ACC112 (cell line): ENCODE results near the gene PKP1.

Experiments used
- H2AFZ ChIP-seq: fragments of 200-600 bp; sonication (generic); one replicate; pipeline ENCODE4 v1.6.0; 2017; ENCODE audit warnings: antibody characterized with exemption, low read length; ENCODE audit not compliant: unreplicated experiment
- H3K27ac ChIP-seq: fragments of 200-600 bp; sonication (generic); 2 replicates; pipeline ENCODE4 v1.5.1; 2014; ENCODE audit warnings: low read depth, mild to moderate bottlenecking, antibody characterized with exemption, low read length, moderate library complexity
- H3K27me3 ChIP-seq: fragments of 200-600 bp; sonication (generic); 2 replicates; pipeline ENCODE4 v1.6.1; 2014; ENCODE audit warnings: mild to moderate bottlenecking, antibody characterized with exemption, low read length, moderate library complexity, mixed read lengths; ENCODE audit not compliant: insufficient read depth
- H3K36me3 ChIP-seq: fragments of 200-600 bp; sonication (generic); 2 replicates; pipeline ENCODE4 v1.6.1; 2016; ENCODE audit warnings: mild to moderate bottlenecking, antibody characterized with exemption, low read length, moderate library complexity, mixed read lengths; ENCODE audit not compliant: insufficient read depth
- H3K4me1 ChIP-seq: fragments of 200-600 bp; sonication (generic); one replicate; pipeline ENCODE4 v1.6.1; 2016; ENCODE audit warnings: low read length, mixed read lengths; ENCODE audit not compliant: insufficient read depth, unreplicated experiment, control insufficient read depth
- H3K4me3 ChIP-seq: fragments of 200-600 bp; sonication (generic); 2 replicates; pipeline ENCODE4 v1.5.1; 2014; ENCODE audit warnings: mild to moderate bottlenecking, low read depth, low read length
- H3K79me2 ChIP-seq: fragments of 200-600 bp; sonication (generic); one replicate; pipeline ENCODE4 v1.6.0; 2016; ENCODE audit warnings: low read length; ENCODE audit not compliant: control insufficient read depth, unreplicated experiment, insufficient read depth

PKP1 gene

GRCh38 chr1:201353186-201353940 lies 70.1 kb downstream of the PKP1 start:
- H3K4me1 ChIP-seq, result no peaks in the 10 kb centered on the region
- H3K27ac ChIP-seq, result no peak overlapping the region
- peaks cover 22% of the 10 kb centered on the region for H3K27me3 ChIP-seq
- no peaks in the 10 kb centered on the region for H3K36me3 ChIP-seq
- no peaks in the 10 kb centered on the region for H3K79me2 ChIP-seq
- no peak overlapping the region for H3K4me3 ChIP-seq
- no peak overlapping the region for H2AFZ ChIP-seq

GRCh38 chr1:201354151-201354900 lies 71.0 kb downstream of the PKP1 start:
- H3K4me3 ChIP-seq, result no peak overlapping the region
- H3K36me3 ChIP-seq, result no peaks in the 10 kb centered on the region
- H2AFZ ChIP-seq, result no peak overlapping the region
- H3K4me1 ChIP-seq, result no peaks in the 10 kb centered on the region
- H3K27me3 ChIP-seq, result peaks cover 22% of the 10 kb centered on the region
- no peak overlapping the region for H3K27ac ChIP-seq
- no peaks in the 10 kb centered on the region for H3K79me2 ChIP-seq

GRCh38 chr1:201354901-201355295 lies 71.6 kb downstream of the PKP1 start:
- H3K4me1 ChIP-seq, result no peaks in the 10 kb centered on the region
- H3K36me3 ChIP-seq, result no peaks in the 10 kb centered on the region
- no peaks in the 10 kb centered on the region for H3K79me2 ChIP-seq
- H3K4me3 ChIP-seq, result no peak overlapping the region
- no peak overlapping the region for H3K27ac ChIP-seq
- H3K27me3 ChIP-seq, result peaks cover 22% of the 10 kb centered on the region
- no peak overlapping the region for H2AFZ ChIP-seq

- H3K4me1 ChIP-seq, result no peaks in the 10 kb centered on the region
- no peaks in the 10 kb centered on the region for H3K36me3 ChIP-seq
- no peak overlapping the region for H3K4me3 ChIP-seq
- H2AFZ ChIP-seq, result no peak overlapping the region
- H3K27me3 ChIP-seq, result peaks cover 22% of the 10 kb centered on the region
- H3K79me2 ChIP-seq, result no peaks in the 10 kb centered on the region
- no peak overlapping the region for H3K27ac ChIP-seq
Measured at GRCh38 chr1:201355471-201355870, 72.2 kb downstream of the PKP1 start.

- H3K79me2 ChIP-seq, result no peaks in the 10 kb centered on the region
- no peaks in the 10 kb centered on the region for H3K4me1 ChIP-seq
- no peak overlapping the region for H3K4me3 ChIP-seq
- H2AFZ ChIP-seq, result no peak overlapping the region
- no peak overlapping the region for H3K27ac ChIP-seq
- H3K36me3 ChIP-seq, result no peaks in the 10 kb centered on the region
- peaks cover 22% of the 10 kb centered on the region for H3K27me3 ChIP-seq
Measured at GRCh38 chr1:201356236-201356635, 72.9 kb downstream of the PKP1 start.

- Histone ChIP-seq H3K4me3 (no peak overlapping the region), H3K27ac (no peak overlapping the region), H3K79me2 (no peaks in the 10 kb centered on the region), H3K27me3 (peaks cover 19% of the 10 kb centered on the region), H2AFZ (no peak overlapping the region), H3K4me1 (no peaks in the 10 kb centered on the region), H3K36me3 (no peaks in the 10 kb centered on the region)
Measured at GRCh38 chr1:201356701-201357100, 73.4 kb downstream of the PKP1 start.

GRCh38 chr1:201357211-201357610 lies 73.9 kb downstream of the PKP1 start:
- no peak overlapping the region for H3K27ac ChIP-seq
- H3K36me3 ChIP-seq, result no peaks in the 10 kb centered on the region
- H2AFZ ChIP-seq, result no peak overlapping the region

GRCh38 chr1:201357636-201358348 lies 74.5 kb downstream of the PKP1 start:
- no peaks in the 10 kb centered on the region for H3K4me1 ChIP-seq
- H3K4me3 ChIP-seq, result no peak overlapping the region
- no peaks in the 10 kb centered on the region for H3K79me2 ChIP-seq
- H3K27ac ChIP-seq, result no peak overlapping the region
- no peak overlapping the region for H2AFZ ChIP-seq
- no peaks in the 10 kb centered on the region for H3K36me3 ChIP-seq
- peaks cover 10% of the 10 kb centered on the region for H3K27me3 ChIP-seq

More at GRCh38 chr1:201357211-201357610, 73.9 kb downstream of the PKP1 start:
- no peak overlapping the region for H3K4me3 ChIP-seq
- H3K27me3 ChIP-seq, result peaks cover 14% of the 10 kb centered on the region
- H3K79me2 ChIP-seq, result no peaks in the 10 kb centered on the region
- H3K4me1 ChIP-seq, result no peaks in the 10 kb centered on the region

GRCh38 chr1:201358596-201358995 lies 75.3 kb downstream of the PKP1 start:
- Histone ChIP-seq H3K36me3 (no peaks in the 10 kb centered on the region), H3K79me2 (no peaks in the 10 kb centered on the region), H3K4me1 (no peaks in the 10 kb centered on the region), H3K27me3 (peaks cover 7% of the 10 kb centered on the region; the same call in 1 of the 2 replicates), H2AFZ (no peak overlapping the region), H3K4me3 (no peak overlapping the region), H3K27ac (no peak overlapping the region)

- no peak overlapping the region for H3K4me3 ChIP-seq
- no peaks in the 10 kb centered on the region for H3K79me2 ChIP-seq
- no peaks in the 10 kb centered on the region for H3K4me1 ChIP-seq
- H3K27ac ChIP-seq, result no peak overlapping the region
- no peaks in the 10 kb centered on the region for H3K36me3 ChIP-seq
- peaks cover 6% of the 10 kb centered on the region; the same call in 1 of the 2 replicates for H3K27me3 ChIP-seq
- H2AFZ ChIP-seq, result no peak overlapping the region
Measured at GRCh38 chr1:201359031-201359872, 75.9 kb downstream of the PKP1 start.
